ENCODE data around the gene OVOL1. TPM values are rescaled to one million over a fixed set of nuclear protein-coding genes. Genes with fewer than 3 reads are reported as not detected.

Gene OVOL1
- total RNA-seq, 1 donor from 2014 or later: not detected

DNA sequence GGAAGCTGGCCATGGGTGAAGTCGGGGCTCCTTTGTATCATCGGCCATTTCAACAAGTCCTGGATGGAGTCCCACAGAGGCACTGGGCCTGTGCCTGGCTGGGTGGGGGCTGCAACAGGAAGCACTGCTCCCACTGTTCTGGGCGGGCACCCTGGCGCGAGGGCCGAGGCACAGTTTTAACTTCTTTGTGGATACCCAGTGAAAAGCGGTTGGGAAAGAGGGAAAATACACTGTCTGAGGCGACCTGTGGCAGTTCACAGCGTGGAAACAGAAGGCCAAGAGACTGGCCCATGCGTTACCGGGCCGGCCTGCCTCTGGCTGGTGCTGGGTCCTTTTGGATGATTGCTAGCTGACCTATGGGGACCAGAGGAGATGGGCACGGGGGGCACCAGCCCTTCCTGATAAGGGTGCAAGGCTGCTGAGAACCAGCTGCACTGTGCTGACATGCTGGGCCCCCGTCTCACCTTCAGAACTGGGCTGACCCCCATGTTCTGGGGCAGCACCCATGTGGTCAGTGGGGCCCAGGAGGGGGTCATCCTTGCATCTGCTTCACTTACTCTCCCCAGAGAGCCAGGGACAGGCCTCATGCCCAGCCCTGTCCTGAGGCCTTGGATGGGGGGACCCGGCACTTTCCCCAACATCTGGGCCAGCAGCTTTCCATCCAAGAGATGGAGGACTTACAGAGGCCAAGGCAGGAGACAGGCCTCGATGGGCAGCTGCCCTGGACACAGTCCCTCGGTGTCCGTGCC lies 4.2 kb downstream of the OVOL1 start:
- no peak for DNase-seq (ENCODE audit: extremely low read depth, low read depth, low spot score)

GRCh38 chr11:65791719-65792213 lies 4.9 kb downstream of the OVOL1 start:
- DNase-seq (ENCODE audit: extremely low read depth, low read depth, low spot score): no peak

GRCh38 chr11:65792456-65792855 lies 5.6 kb downstream of the OVOL1 start:
- DNase-seq (ENCODE audit: extremely low read depth, low read depth, low spot score): no peak

DNA sequence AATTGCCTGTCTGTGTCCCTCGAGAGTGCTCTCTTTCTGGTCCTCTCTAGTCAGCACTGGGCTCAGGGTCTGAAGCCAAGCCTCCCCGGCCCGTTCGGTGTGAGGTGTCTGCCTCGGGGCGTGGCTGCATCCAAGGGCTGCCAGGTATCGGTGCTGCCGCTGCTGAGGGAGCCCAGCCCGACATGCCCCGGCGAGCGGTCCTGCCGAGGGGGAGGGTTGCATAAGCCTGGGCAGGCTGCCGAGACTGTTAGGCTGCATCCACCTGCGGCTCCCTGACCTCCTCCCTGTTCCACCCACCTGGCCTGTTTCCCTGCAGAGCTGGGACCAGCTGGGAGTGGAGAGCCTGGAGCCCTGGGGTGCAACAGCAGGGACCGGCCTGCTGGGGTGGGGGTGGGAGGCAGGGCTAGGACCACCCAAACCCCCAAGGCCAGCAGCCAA lies 6.3 kb downstream of the OVOL1 start:
- DNase-seq (ENCODE audit: extremely low read depth, low read depth, low spot score): no peak

DNA sequence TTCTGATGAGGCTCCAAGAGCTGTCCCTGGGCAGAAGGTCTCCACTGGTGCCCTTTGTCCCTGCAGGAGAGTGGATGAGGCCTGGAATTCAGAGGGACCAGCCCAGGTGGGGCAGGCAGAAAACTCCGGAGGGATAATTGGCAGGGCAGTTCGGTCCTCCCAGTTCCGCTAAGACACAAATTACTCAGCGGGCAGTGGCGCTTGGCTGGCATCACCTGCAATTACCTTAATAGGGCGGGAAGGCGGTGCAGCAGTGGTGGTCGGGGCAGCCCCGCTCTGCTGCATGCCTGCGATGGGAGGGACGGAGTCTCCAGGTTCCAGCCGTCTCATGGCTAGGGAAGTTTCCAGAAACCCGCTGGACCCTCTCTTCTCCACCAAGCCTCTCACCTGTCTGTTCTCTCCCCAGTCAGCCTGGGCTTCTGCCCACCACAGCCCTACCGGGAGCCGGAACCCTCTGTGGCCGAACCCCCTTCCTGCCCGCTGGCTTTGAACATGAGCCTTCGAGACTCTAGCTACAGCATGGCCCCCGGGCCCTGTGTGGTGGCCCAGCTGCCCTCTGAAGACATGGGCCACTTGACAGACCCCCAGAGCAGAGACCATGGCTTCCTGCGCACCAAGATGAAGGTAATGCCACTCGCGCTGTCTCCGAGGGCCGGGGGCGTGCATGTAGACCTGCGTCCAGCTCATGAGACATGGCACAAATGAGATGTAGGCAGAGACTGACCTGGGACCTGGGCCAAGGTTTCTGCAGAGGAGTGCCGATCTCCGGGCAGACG lies 7.0 kb downstream of the OVOL1 start:
- DNase-seq (ENCODE audit: extremely low read depth, low read depth, low spot score): no peak

GRCh38 chr11:65794570-65795510 lies 8.0 kb downstream of the OVOL1 start:
- no peak for DNase-seq (ENCODE audit: extremely low read depth, low read depth, low spot score)

DNA sequence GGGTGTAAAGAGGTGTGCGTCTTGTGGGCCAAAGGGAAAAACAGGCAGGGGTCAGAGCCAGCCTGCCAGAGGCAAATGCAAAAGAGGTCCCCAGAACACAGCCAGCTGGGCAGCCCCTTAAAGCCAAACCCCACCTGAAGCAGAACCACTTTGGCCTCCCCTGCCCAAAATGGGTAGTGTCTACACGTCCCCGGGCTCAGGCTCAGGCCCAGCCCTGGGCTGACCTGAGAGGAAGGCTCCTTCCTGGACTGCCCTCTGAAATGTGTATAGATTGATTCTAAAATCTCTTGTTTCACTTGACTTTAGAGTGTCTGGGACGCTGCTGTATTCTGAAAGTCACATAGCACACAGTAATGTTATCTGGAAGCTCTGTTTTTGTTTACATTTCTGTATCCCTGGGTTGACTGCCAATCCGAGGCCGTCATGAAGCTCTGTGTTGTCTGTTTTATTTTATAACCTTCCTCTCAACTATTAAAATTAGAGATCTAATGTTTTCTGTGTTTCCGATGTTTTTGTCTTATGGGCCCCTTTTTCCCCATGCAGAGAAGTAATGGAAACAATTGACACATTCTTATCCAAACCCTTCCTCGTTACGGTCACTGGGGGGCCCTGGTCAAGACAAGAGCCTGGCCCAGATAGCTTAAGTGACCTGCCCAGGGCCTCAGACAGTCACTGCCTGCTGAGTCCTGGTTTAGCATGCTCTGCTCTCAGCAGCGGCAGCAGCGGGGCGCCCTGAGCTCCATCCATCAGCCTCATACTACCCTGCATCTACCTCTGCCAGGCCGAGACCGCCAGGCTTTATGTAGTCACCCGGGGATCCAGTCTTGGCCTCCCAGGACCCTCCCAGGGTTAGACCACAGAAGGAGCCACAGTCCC lies 10.1 kb downstream of the OVOL1 start:
- no peak for DNase-seq (ENCODE audit: extremely low read depth, low read depth, low spot score)

- DNase-seq (ENCODE audit: extremely low read depth, low read depth, low spot score): no peak
These were observed 10.8 kb downstream of the OVOL1 start for GRCh38 chr11:65797711-65798110.

- DNase-seq (ENCODE audit: extremely low read depth, low read depth, low spot score): no peak
These were observed 12.0 kb downstream of the OVOL1 start for GRCh38 chr11:65798882-65799281.

GRCh38 chr11:65801153-65801987 lies 14.5 kb downstream of the OVOL1 start:
- DNase-seq (ENCODE audit: extremely low read depth, low read depth, low spot score): no peak

DNA sequence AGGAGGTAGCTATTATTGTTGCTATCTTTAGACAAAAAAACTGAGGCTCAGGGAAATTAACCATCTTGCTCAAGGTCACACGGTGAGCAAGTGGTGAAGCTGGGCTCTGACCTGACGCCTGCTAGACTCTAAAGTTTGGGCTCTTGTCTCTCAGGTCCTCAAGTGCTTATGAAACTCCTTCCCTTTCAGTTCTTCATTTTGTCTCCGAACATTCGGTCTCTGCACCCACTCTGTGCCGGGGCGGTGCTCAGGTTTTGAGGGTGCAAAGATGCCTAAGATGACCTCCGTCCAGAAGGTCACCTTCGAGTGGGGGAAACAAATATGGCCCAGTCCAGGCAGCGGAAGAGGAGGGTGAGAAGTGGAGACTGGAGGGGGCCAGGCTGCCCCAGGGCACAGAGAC lies 16.0 kb downstream of the OVOL1 start:
- DNase-seq (ENCODE audit: extremely low read depth, low read depth, low spot score): no peak

DNA sequence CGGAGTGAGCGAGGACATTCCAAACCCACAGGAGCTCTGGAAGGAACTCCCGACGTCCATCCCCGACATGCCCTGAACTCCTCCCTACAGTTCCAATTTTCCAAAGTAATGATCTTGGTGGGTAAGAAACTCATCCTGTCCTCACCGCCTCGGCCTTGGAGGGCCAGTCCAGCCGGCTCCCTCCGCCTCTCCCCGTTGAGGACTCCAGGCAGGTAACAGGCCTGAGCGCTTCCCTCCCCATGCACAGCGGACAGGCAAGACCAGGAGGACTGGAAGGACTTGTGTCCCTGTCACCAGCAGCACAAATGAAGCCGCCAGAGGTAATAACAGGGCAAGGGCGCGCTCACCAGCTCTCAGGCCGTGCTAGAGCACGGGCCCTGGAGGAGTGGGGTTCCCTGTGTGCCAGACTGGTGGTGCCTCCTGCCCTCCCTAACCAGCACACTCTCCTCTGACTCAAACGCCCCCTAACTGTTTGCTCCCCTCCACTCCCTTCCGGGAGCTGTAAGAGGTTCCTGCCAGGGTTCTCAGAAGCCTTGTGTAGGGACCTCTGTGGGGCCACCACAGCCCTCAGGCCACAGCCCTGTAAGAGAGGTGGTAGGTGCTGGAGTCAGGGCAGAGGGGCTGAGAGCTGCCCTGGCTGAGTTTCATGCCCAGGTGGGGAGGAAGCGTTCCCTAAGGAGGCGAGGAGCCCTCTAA lies 17.1 kb downstream of the OVOL1 start:
- no peak for DNase-seq (ENCODE audit: extremely low read depth, low read depth, low spot score)

GRCh38 chr11:65806979-65807378 lies 20.1 kb downstream of the OVOL1 start:
- DNase-seq (ENCODE audit: extremely low read depth, low read depth, low spot score): no peak

DNA sequence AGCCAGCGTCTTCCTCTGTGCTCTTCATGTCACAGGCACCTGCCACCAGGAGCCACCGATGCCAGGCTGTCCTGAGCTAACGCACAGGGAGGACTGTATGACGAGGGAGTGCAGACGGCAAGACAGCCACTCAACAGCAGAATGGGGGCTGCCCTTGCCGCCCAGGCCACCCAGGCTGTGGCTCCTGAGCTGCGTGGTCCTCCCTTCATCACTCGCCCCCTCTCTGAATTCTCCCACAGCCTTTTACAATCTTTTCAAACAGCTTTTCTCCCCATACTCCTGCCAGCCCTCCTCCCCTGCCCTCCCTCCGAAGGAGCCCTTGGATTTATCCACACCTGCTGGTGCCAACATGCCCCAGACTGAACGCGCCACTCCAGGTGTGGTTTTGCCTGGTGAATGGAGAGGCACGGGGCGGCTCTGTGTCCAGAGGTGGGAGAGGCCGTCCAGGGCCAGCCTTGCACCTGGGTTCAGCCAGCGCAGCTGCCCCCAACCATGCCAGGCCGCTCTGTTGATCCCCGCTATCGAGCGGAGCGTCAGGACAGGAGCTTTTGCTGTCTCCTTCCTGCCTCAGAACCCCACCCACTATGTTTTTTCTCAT lies 22.0 kb downstream of the OVOL1 start:
- DNase-seq (ENCODE audit: extremely low read depth, low read depth, low spot score): no peak

DNA sequence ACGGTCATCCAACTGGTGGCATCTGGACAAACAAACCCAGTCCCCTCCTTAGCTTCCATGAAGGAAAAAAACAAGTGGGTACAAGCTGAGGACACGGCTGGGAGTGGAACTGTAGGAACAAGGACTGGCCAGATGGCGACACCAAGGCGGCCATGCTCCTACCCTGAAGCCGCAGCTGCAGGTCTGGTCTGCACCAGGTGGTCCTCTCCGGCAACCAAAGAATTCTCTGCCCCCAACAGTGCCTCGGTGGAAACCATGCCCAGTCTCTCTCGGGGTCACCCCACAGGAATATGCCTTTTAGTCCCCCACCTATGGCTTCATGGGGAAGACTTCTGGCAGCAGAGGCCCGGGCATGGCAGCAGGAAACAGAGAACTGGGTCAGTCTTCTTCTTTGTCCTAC lies 22.6 kb downstream of the OVOL1 start:
- no peak for DNase-seq (ENCODE audit: extremely low read depth, low read depth, low spot score)

- no peak for DNase-seq (ENCODE audit: extremely low read depth, low read depth, low spot score)
These were observed 23.4 kb downstream of the OVOL1 start for GRCh38 chr11:65810046-65810868.

- DNase-seq (ENCODE audit: extremely low read depth, low read depth, low spot score): no peak
These were observed 25.1 kb downstream of the OVOL1 start for GRCh38 chr11:65811764-65812475.

All from glomerular endothelial cell (primary cell).